Activated CD4-positive, alpha-beta T cell treated with anti-CD3 and anti-CD28 coated beads for 24 hours (primary cell): ENCODE data around the gene RCL1.
"Not testable (repeated sequence)": the region's sequence is repeated elsewhere in the genome, so short reads cannot be mapped to it uniquely, and the experiment has no call there.

Source experiments
- DNase-seq, 2 donors: peaks; one replicate each; pipeline ENCODE4 v3.0.0-alpha.2; 2020; ENCODE audit warnings: low read depth in 2 of 2

The RCL1 gene

DNA sequence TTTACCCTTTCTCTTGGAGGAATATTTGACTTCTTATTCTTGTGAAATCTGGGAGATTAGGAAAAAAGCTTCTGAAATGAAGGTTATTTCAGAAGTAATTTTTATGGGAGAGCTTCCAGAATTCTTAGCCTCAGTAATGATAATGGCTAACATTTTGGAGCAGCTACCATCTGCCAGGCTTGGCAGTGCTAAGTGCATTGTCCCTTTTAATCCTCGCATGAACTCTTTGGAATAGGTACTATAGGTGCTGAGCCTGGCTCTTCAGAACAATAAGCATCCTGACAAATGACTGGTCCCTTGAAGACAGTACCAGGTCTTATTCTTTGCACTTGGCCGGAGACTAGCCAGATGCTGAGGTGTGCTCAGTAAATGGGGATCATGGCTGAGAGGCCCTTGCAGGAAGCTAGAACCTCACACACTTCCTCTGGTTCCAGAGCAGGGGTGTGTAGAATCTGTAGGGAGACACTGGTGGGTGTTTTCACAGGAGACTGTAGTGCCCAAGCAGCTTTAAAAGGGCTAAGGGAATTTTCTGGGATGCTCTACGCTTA lies 90.7 kb downstream of the RCL1 start:
- DNase-seq: no peak

DNA sequence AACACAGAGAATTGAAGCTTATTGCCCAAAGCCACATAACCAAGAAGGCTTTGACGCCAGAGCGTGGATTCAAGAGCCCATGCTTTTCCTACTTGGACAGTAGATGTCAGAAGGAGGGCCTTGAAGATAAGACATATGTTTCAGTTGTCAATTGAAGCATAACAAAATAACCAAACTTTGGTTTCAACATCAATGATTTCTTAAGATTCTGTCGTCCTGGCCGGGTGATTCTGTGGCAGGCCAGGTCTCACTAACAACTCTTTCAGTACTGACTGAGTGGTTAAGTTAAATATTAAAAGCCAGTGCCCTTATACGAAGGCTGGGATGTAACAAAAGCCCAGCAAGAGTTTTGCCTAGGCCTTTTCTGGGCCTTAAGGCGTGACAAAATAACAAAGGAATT lies 94.0 kb downstream of the RCL1 start:
- DNase-seq: no peak

DNA sequence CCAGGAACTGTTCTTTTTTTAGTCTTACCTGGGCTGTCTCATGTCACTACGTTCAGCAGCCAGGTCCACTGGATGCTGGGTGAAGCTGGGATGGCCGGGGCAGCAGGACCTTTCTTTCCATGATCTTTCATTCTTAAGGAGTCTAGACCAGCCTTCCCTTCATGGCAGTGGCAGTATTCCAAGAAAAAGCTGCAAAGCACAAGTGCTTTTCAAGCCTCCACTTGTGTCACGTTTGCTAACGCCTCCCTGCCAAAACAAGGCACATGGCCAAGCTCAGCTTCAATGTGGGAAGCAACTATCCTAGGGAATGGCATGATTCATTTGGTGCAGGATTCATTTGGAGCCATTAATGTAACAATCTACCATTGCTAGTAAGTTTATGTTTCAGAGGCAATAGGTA lies 94.8 kb downstream of the RCL1 start:
- DNase-seq: no peak

DNA sequence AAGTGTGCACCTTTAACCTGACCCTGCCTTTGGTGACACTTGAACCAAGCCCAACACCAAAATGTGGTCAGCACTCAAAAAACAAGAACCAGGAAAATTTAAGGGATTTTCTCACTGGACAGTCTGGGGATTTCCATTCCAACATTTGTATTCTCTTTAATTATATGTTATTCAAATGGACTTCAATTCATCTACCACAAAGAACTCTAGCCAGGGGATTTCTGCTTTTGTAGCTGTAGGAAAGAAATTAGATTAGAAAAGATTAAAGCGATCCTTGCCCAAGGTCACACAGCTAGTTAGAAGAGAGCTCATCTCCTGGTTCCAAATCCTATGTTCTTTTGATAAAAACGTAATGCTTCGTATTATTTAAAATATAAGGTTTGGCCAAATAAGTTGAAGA lies 97.5 kb downstream of the RCL1 start:
- no peak for DNase-seq

DNA sequence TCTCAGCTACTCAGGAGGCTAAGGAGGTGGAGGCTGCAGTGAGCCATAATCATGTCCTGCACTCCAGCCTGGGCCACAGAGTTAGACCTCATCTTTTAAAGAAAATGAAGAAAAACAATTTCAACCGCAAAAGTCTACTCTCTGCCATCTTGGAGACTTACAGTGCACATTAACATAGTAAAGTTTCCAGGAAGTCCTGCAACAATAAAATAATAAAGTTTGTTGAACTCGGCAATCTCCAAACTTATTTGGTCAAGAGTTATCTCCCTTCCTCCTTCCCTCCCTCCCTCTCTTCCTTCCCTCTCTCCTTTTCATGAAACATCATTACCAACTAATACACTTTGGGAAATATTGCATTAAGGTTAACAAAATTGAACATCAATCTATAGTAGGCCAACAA lies 98.2 kb downstream of the RCL1 start:
- no peak for DNase-seq

DNA sequence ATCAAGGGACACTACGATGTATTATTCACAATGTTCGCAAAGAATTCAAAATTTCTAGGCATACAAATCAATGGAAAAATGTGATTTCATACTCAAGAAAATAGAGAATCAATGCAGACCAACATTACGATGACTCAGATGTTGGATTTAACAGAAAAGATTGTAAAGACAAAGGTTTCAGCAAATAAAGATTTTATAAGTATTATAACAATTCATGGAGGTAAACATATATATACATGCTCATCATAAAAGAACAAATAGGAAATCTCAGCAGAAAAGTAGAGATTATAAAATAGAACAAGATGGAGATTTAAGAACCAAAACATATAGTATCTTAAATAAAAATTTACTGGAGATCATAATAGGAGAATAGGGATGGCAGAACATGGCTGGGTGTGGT lies 98.9 kb downstream of the RCL1 start:
- DNase-seq: no peak

DNA sequence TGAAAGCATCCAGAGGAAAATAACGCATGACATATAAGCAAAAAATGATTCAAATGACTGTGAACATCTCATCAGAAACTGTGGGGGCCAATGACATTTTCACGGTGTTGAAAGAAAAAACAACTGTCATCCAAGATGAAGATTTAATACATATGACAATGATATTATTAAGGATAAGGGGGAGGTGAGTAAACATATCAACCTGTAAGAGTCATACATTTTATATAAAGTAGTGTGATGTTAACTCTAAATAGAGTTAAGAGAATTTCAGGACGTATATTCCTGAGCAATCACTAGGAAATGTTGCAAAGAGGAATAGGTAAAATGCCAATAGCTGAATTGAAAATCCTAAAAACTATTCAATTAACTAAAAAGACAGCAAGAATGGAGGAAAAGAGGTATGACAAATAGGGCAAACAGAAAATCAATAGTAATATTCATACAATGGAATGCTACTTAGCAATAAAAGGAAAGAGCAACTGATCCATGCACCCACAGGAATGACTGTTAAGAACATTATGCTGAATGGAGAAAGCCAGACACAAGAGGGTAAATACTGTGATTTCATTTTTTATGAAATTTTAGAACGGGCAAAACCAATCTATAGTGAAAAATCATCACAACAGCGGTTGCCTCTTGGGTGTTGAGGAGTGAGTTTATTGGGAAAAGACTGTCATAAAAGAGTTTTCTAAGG lies 99.9 kb downstream of the RCL1 start:
- DNase-seq: no peak

DNA sequence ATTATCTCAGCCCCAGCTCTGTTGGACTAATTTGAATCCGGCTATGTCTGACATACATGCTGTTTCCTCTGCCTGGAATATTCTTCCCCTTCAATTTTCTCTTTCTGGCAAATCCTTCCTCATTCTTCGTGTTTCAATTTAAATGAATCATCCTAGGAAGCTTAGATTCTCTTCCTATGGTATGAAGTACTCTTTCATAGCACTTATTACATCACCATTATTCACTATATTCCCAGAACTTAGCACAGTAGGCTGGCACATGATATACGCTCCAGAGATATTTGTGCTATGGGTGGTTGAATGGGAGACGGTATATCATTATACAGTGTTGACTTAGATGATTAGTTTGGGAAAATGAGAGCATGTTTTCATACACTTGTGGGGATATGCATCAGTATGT lies 101.3 kb downstream of the RCL1 start:
- no peak for DNase-seq

DNA sequence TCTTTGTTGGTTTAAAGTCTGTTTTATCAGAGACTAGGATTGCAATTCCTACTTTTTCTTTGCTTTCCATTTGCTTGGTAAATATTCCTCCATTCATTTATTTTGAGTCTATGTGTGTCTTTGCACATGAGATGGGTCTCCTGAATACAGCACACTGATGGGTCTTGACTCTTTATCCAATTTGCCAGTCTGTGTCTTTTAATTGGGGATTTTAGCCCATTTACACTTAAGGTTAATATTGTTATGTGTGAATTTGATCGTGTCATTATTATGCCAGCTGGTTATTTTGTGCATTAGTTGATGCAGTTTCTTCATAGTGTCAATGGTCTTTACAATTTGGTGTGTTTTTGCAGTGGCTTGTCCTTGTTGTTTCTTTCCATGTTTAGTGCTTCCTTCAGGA lies 107.1 kb downstream of the RCL1 start:
- not testable (repeated sequence) for DNase-seq

DNA sequence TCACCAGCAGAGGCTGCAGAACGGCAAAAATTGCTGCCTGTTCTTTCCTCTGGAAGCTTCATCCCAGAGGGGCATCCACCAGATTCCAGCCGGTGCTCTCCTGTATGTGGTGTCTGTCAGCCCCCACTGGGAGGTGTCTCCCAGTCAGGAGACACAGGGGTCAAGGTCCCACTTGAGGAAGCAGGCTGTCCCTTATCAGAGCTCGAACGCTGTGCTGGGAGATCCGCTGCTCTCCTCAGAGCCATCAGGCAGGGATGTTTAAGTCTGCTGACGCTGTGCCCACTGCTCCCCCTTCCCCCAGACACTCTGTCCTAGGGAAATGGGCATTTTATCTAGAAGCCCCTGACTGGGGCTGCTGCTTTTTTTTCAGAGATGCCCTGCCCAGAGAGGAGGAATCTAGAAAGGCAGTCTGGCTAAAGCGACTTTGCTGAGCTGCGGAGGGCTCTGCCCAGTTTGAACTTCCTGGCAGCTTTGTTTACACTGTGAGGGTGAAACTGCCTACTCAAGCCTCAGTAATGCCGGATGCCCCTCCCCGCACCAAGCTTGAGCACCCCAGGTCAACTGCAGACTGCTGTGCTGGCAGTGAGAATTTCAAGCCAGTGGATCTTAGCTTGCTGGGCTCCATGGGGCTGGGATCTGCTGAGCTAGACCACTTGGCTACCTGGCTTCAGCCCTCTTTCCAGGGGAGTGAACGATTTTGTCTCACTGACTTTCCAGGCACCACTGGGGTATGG lies 108.8 kb downstream of the RCL1 start:
- DNase-seq: not testable (repeated sequence)

DNA sequence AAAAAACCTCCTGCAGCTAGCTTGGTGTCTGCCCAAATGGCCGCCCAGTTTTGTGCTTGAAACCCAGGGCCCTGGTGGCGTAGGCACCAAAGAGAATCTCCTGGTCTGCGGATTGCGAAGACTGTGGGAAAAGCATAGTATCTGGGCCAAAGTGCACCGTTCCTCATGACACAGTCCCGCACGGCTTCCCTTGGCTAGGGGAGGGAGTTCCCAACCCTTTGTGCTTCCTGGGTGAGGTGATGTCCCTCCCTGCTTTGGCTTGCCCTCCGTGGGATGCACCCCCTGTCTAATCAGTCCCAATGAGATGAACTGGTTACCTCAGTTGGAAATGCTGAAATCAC lies 109.4 kb downstream of the RCL1 start:
- DNase-seq: no peak

DNA sequence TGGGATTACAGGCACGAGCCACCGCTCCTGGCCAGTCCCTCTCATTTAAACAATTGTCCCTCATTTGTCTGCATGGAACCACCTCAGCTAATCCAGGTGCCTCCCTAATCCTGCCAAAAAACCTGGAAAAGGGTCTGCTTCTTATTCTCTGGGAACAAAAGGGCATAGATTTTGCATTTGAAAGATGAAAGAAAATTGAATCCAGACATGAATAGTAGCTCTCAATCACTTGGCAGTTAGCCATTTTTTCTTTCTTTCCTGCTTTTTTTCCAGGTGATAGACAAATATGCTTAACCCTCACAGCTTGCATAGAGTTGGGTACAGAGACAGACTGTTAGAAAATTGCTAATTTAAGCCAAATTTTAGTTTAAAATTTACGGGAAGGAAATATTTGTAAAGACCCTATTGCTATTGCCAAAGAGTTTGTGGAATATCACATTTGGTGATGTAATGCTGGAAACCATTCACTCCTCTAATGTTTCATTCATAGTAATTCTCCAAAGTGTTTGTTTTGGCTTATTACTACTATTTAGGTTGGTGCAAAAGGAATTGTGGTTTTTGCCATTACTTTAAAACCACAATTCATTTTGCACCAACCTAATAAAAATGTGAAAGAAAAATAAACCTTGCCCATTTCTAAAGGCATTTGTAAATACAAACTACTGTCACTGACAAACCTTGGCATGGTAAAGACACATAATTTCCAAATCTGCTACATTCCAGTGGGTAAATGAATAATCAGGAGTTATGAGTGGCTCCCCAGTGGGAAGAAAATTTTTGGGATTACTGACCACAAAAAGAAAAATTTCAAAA lies 111.8 kb downstream of the RCL1 start:
- DNase-seq: no peak

DNA sequence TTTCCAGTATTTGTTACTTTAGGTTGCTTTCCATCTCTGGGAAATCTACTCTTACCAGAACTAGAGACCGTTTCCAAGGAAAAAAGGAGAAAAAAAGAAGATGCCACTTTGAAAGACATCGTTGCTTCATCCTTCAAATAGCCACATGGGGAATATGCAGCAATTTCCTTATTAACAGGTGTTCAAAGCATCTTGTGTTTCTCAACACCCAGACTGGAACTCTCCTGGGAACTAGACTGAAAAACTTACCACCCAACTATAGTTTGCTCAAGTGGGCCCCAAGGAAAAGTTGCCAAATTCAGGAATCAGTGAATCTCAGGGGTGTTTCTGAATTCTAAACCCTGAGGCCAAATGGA lies 112.4 kb downstream of the RCL1 start:
- no peak for DNase-seq
